BLaER1 (cell line): ENCODE measurements around the gene CHCHD4.
A peak's percentile ranks its signal among the peaks of the same experiment; 100 is the strongest.

Experiments used
- H3K27ac ChIP-seq: shearing (Covaris generic); formaldehyde crosslinking; 2 replicates; pipeline ENCODE4 v1.8.1; 2022
- H3K27me3 ChIP-seq: shearing (Covaris generic); formaldehyde crosslinking; 2 replicates; pipeline ENCODE4 v1.8.1; 2022
- H3K36me3 ChIP-seq: shearing (Covaris generic); formaldehyde crosslinking; 2 replicates; pipeline ENCODE4 v1.8.1; 2022
- H3K4me1 ChIP-seq: shearing (Covaris generic); formaldehyde crosslinking; 2 replicates; pipeline ENCODE4 v1.8.1; 2022
- H3K4me2 ChIP-seq: shearing (Covaris generic); formaldehyde crosslinking; 2 replicates; pipeline ENCODE4 v1.8.1; 2022
- H3K4me3 ChIP-seq: shearing (Covaris generic); formaldehyde crosslinking; 2 replicates; pipeline ENCODE4 v1.8.1; 2022
- H3K9ac ChIP-seq: shearing (Covaris generic); formaldehyde crosslinking; 2 replicates; pipeline ENCODE4 v1.8.1; 2022
- H3K9me3 ChIP-seq: shearing (Covaris generic); formaldehyde crosslinking; 2 replicates; pipeline ENCODE4 v1.8.1; 2022
- H4K20me1 ChIP-seq: shearing (Covaris generic); formaldehyde crosslinking; 2 replicates; pipeline ENCODE4 v1.8.1; 2022
- Cebpa-rat ChIP-seq: shearing (Covaris generic); IDR thresholded peaks from 2 replicates; pipeline ENCODE4 v1.8.1; 2022

Gene CHCHD4

DNA sequence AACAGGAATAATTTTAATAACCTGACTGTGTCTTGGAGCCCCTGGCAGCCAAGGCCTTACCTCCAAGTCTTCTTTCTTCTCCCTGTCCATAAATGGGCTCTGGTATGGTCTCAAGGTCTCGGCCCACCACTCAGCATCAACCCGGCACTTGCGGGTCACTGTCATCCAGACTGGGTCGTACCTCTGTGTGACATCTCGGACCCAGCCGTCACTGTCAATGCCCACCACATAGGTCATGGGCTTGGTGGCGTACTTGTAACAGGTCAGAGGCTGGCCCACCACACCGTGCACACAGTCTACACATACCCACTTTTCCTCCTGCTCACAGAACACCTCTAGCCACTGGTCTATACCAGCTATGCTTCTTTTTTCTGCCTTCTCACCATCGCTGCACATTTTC is 33.3 kb upstream of the CHCHD4 start:
- H3K4me1 ChIP-seq = peaks cover 13% of the 10 kb centered on the region
- H4K20me1 ChIP-seq = peaks cover 32% of the 10 kb centered on the region
- H3K27me3 ChIP-seq = no peaks in the 10 kb centered on the region; the same call in 1 of the 2 replicates
- no peak overlapping the region for H3K4me3 ChIP-seq
- peaks cover 18% of the 10 kb centered on the region for H3K9me3 ChIP-seq
- TF ChIP-seq Cebpa-rat = no peak
- H3K27ac ChIP-seq = no peak overlapping the region
- H3K9ac ChIP-seq = no peak overlapping the region
- no peak overlapping the region for H3K4me2 ChIP-seq
- H3K36me3 ChIP-seq = peaks cover 83% of the 10 kb centered on the region

- H4K20me1 ChIP-seq = peaks cover 42% of the 10 kb centered on the region
- H3K4me1 ChIP-seq = peaks cover 20% of the 10 kb centered on the region
- H3K9me3 ChIP-seq = peaks cover 11% of the 10 kb centered on the region
- H3K27me3 ChIP-seq = no peaks in the 10 kb centered on the region; the same call in 1 of the 2 replicates
- no peak overlapping the region for H3K27ac ChIP-seq
- H3K9ac ChIP-seq = no peak overlapping the region
- H3K4me3 ChIP-seq = no peak overlapping the region
- TF ChIP-seq Cebpa-rat = no peak
- no peak overlapping the region for H3K4me2 ChIP-seq
- H3K36me3 ChIP-seq = peaks cover 83% of the 10 kb centered on the region
Measured at GRCh38 chr3:14156843-14157561, 32.3 kb upstream of the CHCHD4 start.

GRCh38 chr3:14156201-14156600 is 31.5 kb upstream of the CHCHD4 start:
- H3K4me2 ChIP-seq = no peak overlapping the region
- H3K4me1 ChIP-seq = peaks cover 28% of the 10 kb centered on the region
- peaks cover 50% of the 10 kb centered on the region for H4K20me1 ChIP-seq
- no peak overlapping the region for H3K27ac ChIP-seq
- peaks cover 76% of the 10 kb centered on the region for H3K36me3 ChIP-seq
- TF ChIP-seq Cebpa-rat = no peak
- no peak overlapping the region for H3K4me3 ChIP-seq
- H3K9ac ChIP-seq = no peak overlapping the region
- H3K9me3 ChIP-seq = peaks cover 3% of the 10 kb centered on the region; the same call in 1 of the 2 replicates
- no peaks in the 10 kb centered on the region; the same call in 1 of the 2 replicates for H3K27me3 ChIP-seq

- peaks cover 65% of the 10 kb centered on the region for H3K36me3 ChIP-seq
- TF ChIP-seq Cebpa-rat = no peak
- peaks cover 28% of the 10 kb centered on the region for H3K4me1 ChIP-seq
- H4K20me1 ChIP-seq = peaks cover 62% of the 10 kb centered on the region
- H3K4me2 ChIP-seq = peak overlapping the region; percentile 58
- no peak overlapping the region for H3K4me3 ChIP-seq
- no peaks in the 10 kb centered on the region; the same call in 1 of the 2 replicates for H3K27me3 ChIP-seq
- H3K27ac ChIP-seq = no peak overlapping the region
- H3K9ac ChIP-seq = no peak overlapping the region
- H3K9me3 ChIP-seq = no peaks in the 10 kb centered on the region
Measured at GRCh38 chr3:14154895-14155440, 30.3 kb upstream of the CHCHD4 start.

GRCh38 chr3:14154276-14154675 is 29.6 kb upstream of the CHCHD4 start:
- H3K9ac ChIP-seq = no peak overlapping the region
- peaks cover 64% of the 10 kb centered on the region for H3K36me3 ChIP-seq
- H3K4me3 ChIP-seq = no peak overlapping the region
- peaks cover 69% of the 10 kb centered on the region for H4K20me1 ChIP-seq
- no peaks in the 10 kb centered on the region for H3K9me3 ChIP-seq
- H3K27me3 ChIP-seq = no peaks in the 10 kb centered on the region; the same call in 1 of the 2 replicates
- no peak overlapping the region for H3K27ac ChIP-seq
- TF ChIP-seq Cebpa-rat = no peak
- H3K4me1 ChIP-seq = peaks cover 28% of the 10 kb centered on the region
- no peak overlapping the region for H3K4me2 ChIP-seq

DNA sequence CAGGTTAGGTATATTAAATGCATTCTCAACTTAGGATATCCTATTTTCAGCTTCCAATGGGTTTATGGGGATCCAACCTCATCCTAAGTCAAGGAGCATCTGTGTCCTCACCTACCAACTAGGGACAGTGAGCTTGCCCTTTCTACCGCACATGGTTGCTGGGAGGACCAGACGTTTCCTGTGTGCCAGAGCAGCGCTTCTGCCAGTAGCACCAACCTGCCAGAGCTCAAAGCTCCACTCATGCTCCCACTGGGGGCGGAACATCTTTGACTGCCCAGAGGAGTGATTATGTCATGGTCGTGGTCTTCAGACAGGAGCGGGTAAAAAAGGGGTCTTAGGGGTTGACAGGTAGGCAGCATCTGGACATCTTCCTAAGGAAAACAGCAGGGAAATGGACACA is 29.0 kb upstream of the CHCHD4 start:
- Histone ChIP-seq H3K4me2 (no peak overlapping the region), H3K9ac (no peak overlapping the region), H3K4me3 (no peak overlapping the region), H3K27ac (no peak overlapping the region), H3K36me3 (peaks cover 61% of the 10 kb centered on the region), H3K4me1 (peaks cover 28% of the 10 kb centered on the region), H3K27me3 (no peaks in the 10 kb centered on the region; the same call in 1 of the 2 replicates), H3K9me3 (no peaks in the 10 kb centered on the region), H4K20me1 (peaks cover 69% of the 10 kb centered on the region)
- no peak for TF ChIP-seq Cebpa-rat

DNA sequence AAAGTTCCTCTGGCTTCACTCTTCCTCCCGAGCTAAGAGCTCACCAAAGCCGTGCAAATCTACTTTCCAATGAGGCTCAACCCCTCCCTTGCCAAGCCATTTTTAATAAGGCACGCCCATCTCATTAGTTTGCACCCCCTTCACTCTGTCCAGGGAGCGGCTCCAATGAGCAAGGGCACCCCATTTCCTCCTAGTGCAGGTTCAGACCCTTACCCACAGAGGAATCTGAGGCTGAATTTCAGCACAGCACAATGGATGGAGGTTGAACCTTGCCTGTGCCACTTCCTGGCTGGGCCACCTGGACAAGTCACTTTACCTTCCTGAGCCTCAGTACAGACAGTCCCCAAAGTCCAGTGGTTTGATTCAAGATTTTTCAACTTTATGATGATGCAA is 28.3 kb upstream of the CHCHD4 start:
- peaks cover 69% of the 10 kb centered on the region for H4K20me1 ChIP-seq
- TF ChIP-seq Cebpa-rat = no peak
- H3K9ac ChIP-seq = no peak overlapping the region
- peaks cover 61% of the 10 kb centered on the region for H3K36me3 ChIP-seq
- H3K9me3 ChIP-seq = no peaks in the 10 kb centered on the region
- H3K4me3 ChIP-seq = no peak overlapping the region
- no peak overlapping the region for H3K27ac ChIP-seq
- H3K4me2 ChIP-seq = no peak overlapping the region
- H3K27me3 ChIP-seq = no peaks in the 10 kb centered on the region; the same call in 1 of the 2 replicates
- H3K4me1 ChIP-seq = peaks cover 28% of the 10 kb centered on the region

GRCh38 chr3:14152233-14152962 is 27.7 kb upstream of the CHCHD4 start:
- Histone ChIP-seq H3K36me3 (peaks cover 61% of the 10 kb centered on the region), H3K27ac (no peak overlapping the region), H3K4me3 (no peak overlapping the region)

GRCh38 chr3:14151471-14152083 is 26.9 kb upstream of the CHCHD4 start:
- Histone ChIP-seq H3K9me3 (no peaks in the 10 kb centered on the region), H3K27ac (no peak overlapping the region), H3K4me3 (no peak overlapping the region), H4K20me1 (peaks cover 59% of the 10 kb centered on the region), H3K4me2 (peak overlapping the region; percentile 6), H3K27me3 (no peaks in the 10 kb centered on the region; the same call in 1 of the 2 replicates), H3K36me3 (peaks cover 61% of the 10 kb centered on the region), H3K9ac (no peak overlapping the region), H3K4me1 (peaks cover 28% of the 10 kb centered on the region)
- TF ChIP-seq Cebpa-rat = no peak

More at GRCh38 chr3:14152233-14152962, 27.7 kb upstream of the CHCHD4 start:
- H4K20me1 ChIP-seq = peaks cover 66% of the 10 kb centered on the region
- H3K27me3 ChIP-seq = no peaks in the 10 kb centered on the region; the same call in 1 of the 2 replicates
- no peak overlapping the region for H3K9ac ChIP-seq
- no peaks in the 10 kb centered on the region for H3K9me3 ChIP-seq
- peaks cover 28% of the 10 kb centered on the region for H3K4me1 ChIP-seq
- TF ChIP-seq Cebpa-rat = no peak
- peak overlapping the region; percentile 6; the same call in 1 of the 2 replicates for H3K4me2 ChIP-seq
